Mesendoderm (in vitro differentiated cells): ENCODE data around the gene TMEM184C. TPM values are rescaled to one million over a fixed set of nuclear protein-coding genes. Genes with fewer than 3 reads are reported as not detected.

ENCODE experiments used
- DNase-seq: peaks from one replicate; pipeline ENCODE4 v3.0.0; 2013
- H2AK5ac ChIP-seq: 2 replicates; pipeline ENCODE4 v1.6.1; 2013; ENCODE audit warnings: low read length, inconsistent platforms
- H2BK120ac ChIP-seq: 2 replicates; pipeline ENCODE4 v1.6.1; 2013; ENCODE audit warnings: low read depth, mild to moderate bottlenecking, low read length, moderate library complexity, mixed read lengths
- H2BK15ac ChIP-seq: replicated peaks from 2 replicates; pipeline ENCODE4 v1.6.1; 2013; ENCODE audit warnings: low read depth, mild to moderate bottlenecking, moderate library complexity
- H2BK5ac ChIP-seq: 2 replicates; pipeline ENCODE4 v1.6.1; 2013; ENCODE audit warnings: low read length, inconsistent platforms
- H3K18ac ChIP-seq: 2 replicates; pipeline ENCODE4 v1.6.1; 2013; ENCODE audit warnings: mild to moderate bottlenecking, low read length, mixed read lengths
- H3K23ac ChIP-seq: one replicate; pipeline ENCODE4 v1.6.1; 2013; ENCODE audit warnings: low read length
- H3K27ac ChIP-seq: 2 replicates; pipeline ENCODE4 v1.5.1; 2013; ENCODE audit warnings: low read depth, mild to moderate bottlenecking, inconsistent platforms, low read length, moderate library complexity
- H3K27me3 ChIP-seq: 2 replicates; pipeline ENCODE4 v1.6.1; 2013; ENCODE audit warnings: low read length, control low read depth, mild to moderate bottlenecking, inconsistent platforms; ENCODE audit not compliant: insufficient read depth, poor library complexity
- H3K36me3 ChIP-seq: 2 replicates; pipeline ENCODE4 v1.6.1; 2013; ENCODE audit warnings: low read length, inconsistent platforms; ENCODE audit not compliant: control insufficient read depth, insufficient read depth
- H3K4ac ChIP-seq: one replicate; pipeline ENCODE4 v1.6.1; 2013; ENCODE audit warnings: low read depth, mild to moderate bottlenecking, low read length, moderate library complexity
- H3K4me1 ChIP-seq: 2 replicates; pipeline ENCODE4 v1.6.1; 2013; ENCODE audit warnings: low read depth, low read length, inconsistent platforms; ENCODE audit not compliant: control insufficient read depth
- H3K4me2 ChIP-seq: 2 replicates; pipeline ENCODE4 v1.6.1; 2013; ENCODE audit warnings: low read length
- H3K4me3 ChIP-seq: 2 replicates; pipeline ENCODE4 v1.5.1; 2013; ENCODE audit warnings: mild to moderate bottlenecking, low read length
- H3K56ac ChIP-seq: one replicate; pipeline ENCODE4 v1.6.1; 2013; ENCODE audit warnings: low read length
- H3K79me1 ChIP-seq: 2 replicates; pipeline ENCODE4 v1.6.1; 2013; ENCODE audit warnings: low read length, inconsistent platforms
- H3K79me2 ChIP-seq: 2 replicates; pipeline ENCODE4 v1.6.1; 2013; ENCODE audit warnings: mild to moderate bottlenecking, low read length; ENCODE audit not compliant: control insufficient read depth, insufficient read depth
- H3K9ac ChIP-seq: 2 replicates; pipeline ENCODE4 v1.6.1; 2013; ENCODE audit warnings: low read length, inconsistent platforms
- H4K5ac ChIP-seq: one replicate; pipeline ENCODE4 v1.6.1; 2013; ENCODE audit warnings: low read length
- H4K8ac ChIP-seq: one replicate; pipeline ENCODE4 v1.6.1; 2013; ENCODE audit warnings: low read depth, mild to moderate bottlenecking, control low read depth, low read length, moderate library complexity
- WGBS: extraction: QIAGEN DNeasy Blood & Tissue Kit; methylation state at CpG from one replicate; pipeline ENCODE4 v1.1.7; 2013; ENCODE audit warnings: low lambda C conversion rate, missing lambda C conversion rate; ENCODE audit not compliant: insufficient coverage; ENCODE audit errors: extremely low coverage; 5-methylcytosine and 5-hydroxymethylcytosine counted together
- polyA plus RNA-seq, 2 experiments: library from polyadenylated mRNA; stranded (reverse); fragments of 200-250 nt; gene quantifications; one replicate each; pipeline ENCODE4 v1.2.3, GENCODE V29; 2013

The TMEM184C gene
- 14.4 TPM for polyA plus RNA-seq (2013, experiment 1 of 2)
- 14.5 TPM for polyA plus RNA-seq (2013, experiment 2 of 2)

- H3K27me3 ChIP-seq, result no peaks in the 10 kb centered on the region
- H2AK5ac ChIP-seq, result no peak within 1 kb of the TSS
- H4K5ac ChIP-seq, result no peak within 1 kb of the TSS
- H3K4me3 ChIP-seq, result peak within 1 kb of the TSS; percentile 94
- peak within 1 kb of the TSS; percentile 96 for H3K56ac ChIP-seq
- H3K79me2 ChIP-seq, result peaks cover 17% of the 10 kb centered on the region
- no peak within 1 kb of the TSS for H2BK15ac ChIP-seq
- H2BK120ac ChIP-seq, result no peak within 1 kb of the TSS
- H3K18ac ChIP-seq, result no peak within 1 kb of the TSS
- H3K9ac ChIP-seq, result peak within 1 kb of the TSS; percentile 92
- peaks cover 10% of the 10 kb centered on the region for H3K79me1 ChIP-seq
- WGBS, result no CpG with 5 or more reads among the region's 37 CpGs
- H3K36me3 ChIP-seq, result no peaks in the 10 kb centered on the region
- H3K27ac ChIP-seq, result peak within 1 kb of the TSS; percentile 79
- no peak within 1 kb of the TSS for H3K23ac ChIP-seq
- H3K4me1 ChIP-seq, result no peaks in the 10 kb centered on the region
- H3K4ac ChIP-seq, result no peak within 1 kb of the TSS
- H2BK5ac ChIP-seq, result no peak within 1 kb of the TSS
- H4K8ac ChIP-seq, result peak within 1 kb of the TSS; percentile 65
- peak; percentile 98 for DNase-seq
- peak within 1 kb of the TSS; percentile 90 for H3K4me2 ChIP-seq
Observed at GRCh38 chr4:147617173-147617840, at the start of gene TMEM184C. Gene TMEM184C (plus strand): TSS chr4:147617397. CDS start chr4:147617957, 560 bp downstream.

GRCh38 chr4:147570616-147571015, 46.6 kb upstream of the TMEM184C start:
- Histone ChIP-seq H2BK15ac (no peak overlapping the region), H3K4me1 (no peaks in the 10 kb centered on the region), H3K36me3 (no peaks in the 10 kb centered on the region), H3K23ac (no peak overlapping the region), H4K5ac (no peak overlapping the region), H3K79me2 (no peaks in the 10 kb centered on the region), H3K9ac (no peak overlapping the region), H2AK5ac (no peak overlapping the region), H3K4me3 (no peak overlapping the region), H3K27ac (no peak overlapping the region), H3K56ac (no peak overlapping the region), H3K79me1 (no peaks in the 10 kb centered on the region), H3K4ac (no peak overlapping the region), H3K18ac (no peak overlapping the region), H2BK120ac (no peak overlapping the region), H4K8ac (no peak overlapping the region), H3K4me2 (no peak overlapping the region), H3K27me3 (no peaks in the 10 kb centered on the region), H2BK5ac (no peak overlapping the region)
- no CpG with 5 or more reads among the region's 4 CpGs for WGBS
- DNase-seq, result no peak

GRCh38 chr4:147571036-147571770, 46.0 kb upstream of the TMEM184C start:
- Histone ChIP-seq H4K5ac (no peak overlapping the region), H3K56ac (no peak overlapping the region), H3K79me2 (no peaks in the 10 kb centered on the region), H3K4me2 (no peak overlapping the region), H2BK15ac (no peak overlapping the region), H2BK5ac (no peak overlapping the region), H3K4me3 (no peak overlapping the region), H2BK120ac (no peak overlapping the region), H3K79me1 (no peaks in the 10 kb centered on the region), H3K27ac (no peak overlapping the region), H3K9ac (no peak overlapping the region), H3K18ac (no peak overlapping the region), H3K27me3 (no peaks in the 10 kb centered on the region), H2AK5ac (no peak overlapping the region), H3K4ac (no peak overlapping the region), H4K8ac (no peak overlapping the region), H3K4me1 (no peaks in the 10 kb centered on the region), H3K36me3 (no peaks in the 10 kb centered on the region), H3K23ac (no peak overlapping the region)
- WGBS, result no CpG with 5 or more reads among the region's 5 CpGs
- no peak for DNase-seq

- Histone ChIP-seq H3K23ac (no peak overlapping the region), H3K9ac (no peak overlapping the region), H2BK15ac (no peak overlapping the region), H3K36me3 (no peaks in the 10 kb centered on the region), H3K79me2 (no peaks in the 10 kb centered on the region), H3K27me3 (no peaks in the 10 kb centered on the region), H3K56ac (no peak overlapping the region), H2BK120ac (no peak overlapping the region), H3K4me3 (no peak overlapping the region), H2AK5ac (no peak overlapping the region), H3K18ac (no peak overlapping the region), H3K27ac (no peak overlapping the region), H4K5ac (no peak overlapping the region), H3K4me2 (no peak overlapping the region), H3K4ac (no peak overlapping the region), H3K4me1 (no peaks in the 10 kb centered on the region), H2BK5ac (no peak overlapping the region), H3K79me1 (no peaks in the 10 kb centered on the region), H4K8ac (no peak overlapping the region)
- no peak for DNase-seq
- no CpG with 5 or more reads among the region's 3 CpGs for WGBS
Observed at GRCh38 chr4:147576084-147576483, 41.1 kb upstream of the TMEM184C start.

GRCh38 chr4:147578051-147578476, 39.1 kb upstream of the TMEM184C start:
- Histone ChIP-seq H4K8ac (no peak overlapping the region), H2BK120ac (no peak overlapping the region), H3K9ac (no peak overlapping the region), H3K4me1 (no peaks in the 10 kb centered on the region), H3K36me3 (no peaks in the 10 kb centered on the region), H2BK15ac (no peak overlapping the region), H3K4me3 (no peak overlapping the region), H2AK5ac (no peak overlapping the region), H3K27ac (no peak overlapping the region), H3K18ac (no peak overlapping the region), H3K79me2 (no peaks in the 10 kb centered on the region), H3K79me1 (no peaks in the 10 kb centered on the region), H3K56ac (no peak overlapping the region), H3K4ac (no peak overlapping the region), H3K27me3 (no peaks in the 10 kb centered on the region), H3K4me2 (no peak overlapping the region), H3K23ac (no peak overlapping the region), H4K5ac (no peak overlapping the region), H2BK5ac (no peak overlapping the region)
- peak; percentile 41 for DNase-seq
- no CpG with 5 or more reads among the region's 6 CpGs for WGBS
